OCI-M2 (cell line): ENCODE results near the gene PPP2R3A.
"Not testable (repeated sequence)": the region's sequence is repeated elsewhere in the genome, so short reads cannot be mapped to it uniquely, and the experiment has no call there.

Source experiments
- DNase-seq: peaks from one replicate; lab custom pipeline; 2025; ENCODE audit not compliant: unreplicated experiment; lab: John Stamatoyannopoulos, UW

Gene PPP2R3A

GRCh38 chr3:136144397-136144796, 178.9 kb downstream of the PPP2R3A start:
- DNase-seq: not testable (repeated sequence)

GRCh38 chr3:136146981-136147729, 181.6 kb downstream of the PPP2R3A start:
- DNase-seq: no peak

- no peak for DNase-seq
These were observed 184.1 kb downstream of the PPP2R3A start for GRCh38 chr3:136149667-136150066.

GRCh38 chr3:136151219-136151618, 185.7 kb downstream of the PPP2R3A start:
- DNase-seq: no peak

GRCh38 chr3:136152176-136152843, 186.8 kb downstream of the PPP2R3A start:
- DNase-seq: no peak

GRCh38 chr3:136152963-136153362, 187.4 kb downstream of the PPP2R3A start:
- no peak for DNase-seq

- no peak for DNase-seq
These were observed 196.0 kb downstream of the PPP2R3A start for GRCh38 chr3:136161516-136161915.

- no peak for DNase-seq
These were observed 196.8 kb downstream of the PPP2R3A start for GRCh38 chr3:136162322-136162721.

- DNase-seq: not testable (repeated sequence)
These were observed 198.1 kb downstream of the PPP2R3A start for GRCh38 chr3:136163607-136164006.

GRCh38 chr3:136166507-136166906, 201.0 kb downstream of the PPP2R3A start:
- DNase-seq: no peak

GRCh38 chr3:136168236-136168635, 202.7 kb downstream of the PPP2R3A start:
- not testable (repeated sequence) for DNase-seq

GRCh38 chr3:136171097-136171542, 205.6 kb downstream of the PPP2R3A start:
- DNase-seq: no peak

GRCh38 chr3:136173939-136174490, 208.5 kb downstream of the PPP2R3A start:
- no peak for DNase-seq

- DNase-seq: no peak
These were observed 212.3 kb downstream of the PPP2R3A start for GRCh38 chr3:136177876-136178275.

- no peak for DNase-seq
These were observed 216.2 kb downstream of the PPP2R3A start for GRCh38 chr3:136181741-136182140.

GRCh38 chr3:136184703-136185102, 219.2 kb downstream of the PPP2R3A start:
- no peak for DNase-seq

- no peak for DNase-seq
These were observed 220.8 kb downstream of the PPP2R3A start for GRCh38 chr3:136186344-136186743.

- DNase-seq: no peak
These were observed 221.3 kb downstream of the PPP2R3A start for GRCh38 chr3:136186846-136187245.

- no peak for DNase-seq
These were observed 222.3 kb downstream of the PPP2R3A start for GRCh38 chr3:136187868-136188267.

- DNase-seq: no peak
These were observed 223.5 kb downstream of the PPP2R3A start for GRCh38 chr3:136189043-136189442.

- DNase-seq: no peak
These were observed 224.5 kb downstream of the PPP2R3A start for GRCh38 chr3:136189859-136190617.
